ENCODE data around the gene TXLNB. TPM values are rescaled to one million over a fixed set of nuclear protein-coding genes. Genes with fewer than 3 reads are reported as not detected.

Gene TXLNB
- total and polyA plus RNA-seq, 2 donors (not counting 1 experiment from before 2014, with no cell fraction given): 3.4 to 3.6 TPM

DNA sequence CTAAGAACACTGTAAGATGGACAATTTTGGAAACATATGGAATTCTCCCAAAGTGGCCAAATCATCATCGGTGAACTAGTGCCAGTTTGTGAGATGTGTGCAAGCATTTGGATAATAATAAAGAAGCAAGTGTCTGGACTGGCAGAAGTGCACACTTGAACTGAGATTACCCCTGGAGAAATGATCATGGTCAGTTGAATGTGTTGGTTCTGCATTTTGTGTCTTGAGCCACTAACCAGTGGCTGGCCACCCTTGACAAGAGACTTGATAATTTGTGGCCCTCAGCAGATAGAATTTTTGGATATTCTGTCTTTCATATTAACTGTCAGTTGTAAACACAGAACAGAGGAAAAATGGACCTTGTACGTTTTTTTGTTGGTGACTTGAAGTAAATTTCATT, 45.2 kb upstream of the TXLNB start:
- Mint-ChIP-seq H3K4me3 (no peak overlapping the region), H3K27me3 (no peaks in the 10 kb centered on the region), H3K27ac (peak overlapping the region; percentile 32), H3K9me3 (ENCODE audit: insufficient read depth) (no peaks in the 10 kb centered on the region), H3K4me1 (peaks cover 10% of the 10 kb centered on the region)
- ATAC-seq (ENCODE audit: low read depth) (no peak), DNase-seq (no peak)
- Histone ChIP-seq H3K4me2 (replicated peaks; ENCODE audit: low read depth, low read length, poor library complexity, severe bottlenecking) (no peak overlapping the region), H3K9me3 (ENCODE audit: control extremely low read depth in 1 of 3, control insufficient read depth in 2 of 3, insufficient read depth in 1 of 3, low read length in 2 of 3) (no peaks in the 10 kb centered on the region), H3K36me3 (replicated peaks in 1 of 2; ENCODE audit: control extremely low read depth in 1 of 2, control insufficient read depth in 1 of 2, extremely low read depth in 1 of 2, insufficient read depth in 2 of 2, low read length in 1 of 2) (no peaks in the 10 kb centered on the region), H4K20me1 (ENCODE audit: control insufficient read depth, insufficient read depth, low read length, poor library complexity, severe bottlenecking) (no peaks in the 10 kb centered on the region), H2AFZ (ENCODE audit: insufficient read depth, low read depth, low read length, poor library complexity, severe bottlenecking) (no peak overlapping the region), H3K27ac (ENCODE audit: low read length in 2 of 2) (no peak overlapping the region), H3K9ac (ENCODE audit: low read length) (no peak overlapping the region), H3K79me2 (ENCODE audit: control insufficient read depth, insufficient read depth, low read length) (no peaks in the 10 kb centered on the region), H3K27me3 (replicated peaks in 1 of 4; ENCODE audit: control extremely low read depth in 1 of 4, control insufficient read depth in 3 of 4, insufficient read depth in 4 of 4, low read length in 3 of 4) (no peaks in the 10 kb centered on the region), H3K4me1 (ENCODE audit: control insufficient read depth in 2 of 2, insufficient read depth in 2 of 2, low read length in 2 of 2) (no peaks in the 10 kb centered on the region), H3K4me3 (ENCODE audit: control extremely low read depth in 1 of 5, extremely low read depth in 1 of 5, insufficient read depth in 1 of 5, low read depth in 2 of 5, low read length in 4 of 5) (no peak overlapping the region)
- WGBS (ENCODE audit: insufficient coverage): 100% methylated on average over 1 of the region's 2 CpGs
- ChIA-PET CTCF (interaction anchor here (1.1 to 2.2 kb wide), 2 partner anchors 28 to 118 kb away, joined by 3 to 8 read pairs; no protein-coding TSS in a partner anchor), POLR2A (no interaction called here)
- TF ChIP-seq, protein P1, sequence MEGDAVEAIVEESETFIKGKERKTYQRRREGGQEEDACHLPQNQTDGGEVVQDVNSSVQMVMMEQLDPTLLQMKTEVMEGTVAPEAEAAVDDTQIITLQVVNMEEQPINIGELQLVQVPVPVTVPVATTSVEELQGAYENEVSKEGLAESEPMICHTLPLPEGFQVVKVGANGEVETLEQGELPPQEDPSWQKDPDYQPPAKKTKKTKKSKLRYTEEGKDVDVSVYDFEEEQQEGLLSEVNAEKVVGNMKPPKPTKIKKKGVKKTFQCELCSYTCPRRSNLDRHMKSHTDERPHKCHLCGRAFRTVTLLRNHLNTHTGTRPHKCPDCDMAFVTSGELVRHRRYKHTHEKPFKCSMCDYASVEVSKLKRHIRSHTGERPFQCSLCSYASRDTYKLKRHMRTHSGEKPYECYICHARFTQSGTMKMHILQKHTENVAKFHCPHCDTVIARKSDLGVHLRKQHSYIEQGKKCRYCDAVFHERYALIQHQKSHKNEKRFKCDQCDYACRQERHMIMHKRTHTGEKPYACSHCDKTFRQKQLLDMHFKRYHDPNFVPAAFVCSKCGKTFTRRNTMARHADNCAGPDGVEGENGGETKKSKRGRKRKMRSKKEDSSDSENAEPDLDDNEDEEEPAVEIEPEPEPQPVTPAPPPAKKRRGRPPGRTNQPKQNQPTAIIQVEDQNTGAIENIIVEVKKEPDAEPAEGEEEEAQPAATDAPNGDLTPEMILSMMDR (IDR thresholded peaks at IDR 0.05): no peak
- TF ChIP-seq EZH2 (IDR thresholded peaks at IDR 0.05; ENCODE audit: borderline replicate concordance, insufficient read depth, low read depth, low read length, poor library complexity, severe bottlenecking): no peak
- intact Hi-C loops (cut with micrococcal nuclease): no loop called here

DNA sequence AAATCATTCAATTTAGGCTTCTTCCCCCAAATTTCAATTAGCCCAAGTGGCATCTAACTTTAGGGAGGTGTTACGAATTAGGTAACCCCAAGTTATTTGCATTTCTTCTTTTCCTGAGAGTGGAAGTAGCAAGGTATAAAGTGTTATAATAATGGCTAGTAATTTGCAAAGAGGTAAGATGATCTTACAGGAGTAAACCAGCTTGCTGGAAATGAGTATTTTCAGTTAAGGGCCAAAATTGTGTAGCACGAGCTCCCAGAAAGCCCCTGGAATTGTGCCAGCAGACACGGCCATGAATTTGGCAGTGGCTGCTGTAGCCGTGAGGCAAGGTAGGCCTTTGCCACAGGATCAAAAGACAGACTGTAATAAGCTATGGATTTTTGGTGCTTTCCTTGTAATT, 44.7 kb upstream of the TXLNB start:
- H4K20me1 ChIP-seq (ENCODE audit: control insufficient read depth, insufficient read depth, low read length, poor library complexity, severe bottlenecking): no peaks in the 10 kb centered on the region
- DNase-seq (peak; percentile 27), ATAC-seq (ENCODE audit: low read depth) (no peak)
- ChIA-PET POLR2A (no interaction called here), CTCF (interaction anchor here (1.2 to 2.2 kb wide), 3 partner anchors 28 to 117 kb away, joined by 3 to 8 read pairs (median 8); partner anchors contain the start of gene TXLNB)
- no peak overlapping the region for H2AFZ ChIP-seq (ENCODE audit: insufficient read depth, low read depth, low read length, poor library complexity, severe bottlenecking)
- WGBS (ENCODE audit: insufficient coverage): 73% methylated on average over 3 of the region's 4 CpGs
- no peak overlapping the region for H3K9ac ChIP-seq (ENCODE audit: low read length)
- TF ChIP-seq EZH2 (IDR thresholded peaks at IDR 0.05; ENCODE audit: borderline replicate concordance, insufficient read depth, low read depth, low read length, poor library complexity, severe bottlenecking): no peak
- TF ChIP-seq, protein P1 (IDR thresholded peaks at IDR 0.05): no peak
- H3K4me3 Mint-ChIP-seq: no peak overlapping the region
- H3K27ac ChIP-seq (ENCODE audit: low read length in 2 of 2): no peak overlapping the region
- peaks cover 10% of the 10 kb centered on the region for H3K4me1 Mint-ChIP-seq
- no peaks in the 10 kb centered on the region for H3K9me3 Mint-ChIP-seq (ENCODE audit: insufficient read depth)
- no peaks in the 10 kb centered on the region for H3K79me2 ChIP-seq (ENCODE audit: control insufficient read depth, insufficient read depth, low read length)
- no peaks in the 10 kb centered on the region for H3K4me1 ChIP-seq (ENCODE audit: control insufficient read depth in 2 of 2, insufficient read depth in 2 of 2, low read length in 2 of 2)
- no peaks in the 10 kb centered on the region for H3K27me3 ChIP-seq (replicated peaks in 1 of 4; ENCODE audit: control extremely low read depth in 1 of 4, control insufficient read depth in 3 of 4, insufficient read depth in 4 of 4, low read length in 3 of 4)
- no peaks in the 10 kb centered on the region for H3K27me3 Mint-ChIP-seq
- no peak overlapping the region for H3K4me3 ChIP-seq (ENCODE audit: control extremely low read depth in 1 of 5, extremely low read depth in 1 of 5, insufficient read depth in 1 of 5, low read depth in 2 of 5, low read length in 4 of 5)
- intact Hi-C loops (cut with micrococcal nuclease): no loop called here
- no peaks in the 10 kb centered on the region for H3K36me3 ChIP-seq (replicated peaks in 1 of 2; ENCODE audit: control extremely low read depth in 1 of 2, control insufficient read depth in 1 of 2, extremely low read depth in 1 of 2, insufficient read depth in 2 of 2, low read length in 1 of 2)
- no peaks in the 10 kb centered on the region for H3K9me3 ChIP-seq (ENCODE audit: control extremely low read depth in 1 of 3, control insufficient read depth in 2 of 3, insufficient read depth in 1 of 3, low read length in 2 of 3)
- no peak overlapping the region for H3K4me2 ChIP-seq (replicated peaks; ENCODE audit: low read depth, low read length, poor library complexity, severe bottlenecking)
- H3K27ac Mint-ChIP-seq: no peak overlapping the region

Measured in B cell (primary cell).